Tibial nerve (tissue), 4 donors: ENCODE results near the gene KIRREL2.

ENCODE experiments used
- EP300 ChIP-seq, 2 donors: sonication (generic); formaldehyde crosslinking; IDR thresholded peaks; one replicate each; pipeline ENCODE4 v1.6.1; 2017; ENCODE audit warnings: antibody characterized with exemption in 2 of 2, mild to moderate bottlenecking in 1 of 2
- POLR2A ChIP-seq, 2 donors: fragments of 450-650 bp; IDR thresholded peaks; one replicate each; pipeline ENCODE4 v1.6.1; 2017; ENCODE audit warnings: antibody characterized with exemption in 2 of 2, mild to moderate bottlenecking in 2 of 2, moderate library complexity in 2 of 2
- TF ChIP-seq, protein P1 (sequence below), 5 experiments: fragments of 200-600 bp in 3 of 5; fragments of 450-650 bp in 2 of 5; sonication (generic) in 3 of 5; IDR thresholded peaks; one replicate each; pipeline ENCODE4 v1.5.1; 2016 to 2019; ENCODE audit warnings: antibody characterized with exemption in 5 of 5, mild to moderate bottlenecking in 3 of 5, moderate library complexity in 2 of 5

DNA sequence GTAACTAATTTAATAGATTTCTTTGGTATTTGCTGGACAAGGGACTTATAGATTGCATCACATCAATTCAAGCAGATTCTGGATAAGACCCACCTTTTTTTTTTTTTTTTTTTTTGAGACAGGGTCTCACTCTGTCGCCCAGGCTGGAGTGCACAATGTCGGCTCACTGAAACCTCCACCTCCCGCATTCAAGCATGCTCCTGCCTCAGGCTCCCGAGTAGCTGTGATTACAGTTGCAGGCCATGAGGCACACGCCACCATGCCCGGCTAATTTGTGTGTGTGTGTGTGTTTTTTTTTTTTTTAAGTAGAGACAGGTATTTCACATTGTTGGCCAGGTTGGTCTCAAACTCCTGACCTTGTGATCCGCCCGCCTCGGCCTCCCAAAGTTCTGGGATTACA is 39.9 kb upstream of the KIRREL2 start:
- TF ChIP-seq POLR2A (IDR thresholded peaks at IDR 0.05) (no peak), EP300 (IDR thresholded peaks at IDR 0.05) (no peak)
- TF ChIP-seq, protein P1, sequence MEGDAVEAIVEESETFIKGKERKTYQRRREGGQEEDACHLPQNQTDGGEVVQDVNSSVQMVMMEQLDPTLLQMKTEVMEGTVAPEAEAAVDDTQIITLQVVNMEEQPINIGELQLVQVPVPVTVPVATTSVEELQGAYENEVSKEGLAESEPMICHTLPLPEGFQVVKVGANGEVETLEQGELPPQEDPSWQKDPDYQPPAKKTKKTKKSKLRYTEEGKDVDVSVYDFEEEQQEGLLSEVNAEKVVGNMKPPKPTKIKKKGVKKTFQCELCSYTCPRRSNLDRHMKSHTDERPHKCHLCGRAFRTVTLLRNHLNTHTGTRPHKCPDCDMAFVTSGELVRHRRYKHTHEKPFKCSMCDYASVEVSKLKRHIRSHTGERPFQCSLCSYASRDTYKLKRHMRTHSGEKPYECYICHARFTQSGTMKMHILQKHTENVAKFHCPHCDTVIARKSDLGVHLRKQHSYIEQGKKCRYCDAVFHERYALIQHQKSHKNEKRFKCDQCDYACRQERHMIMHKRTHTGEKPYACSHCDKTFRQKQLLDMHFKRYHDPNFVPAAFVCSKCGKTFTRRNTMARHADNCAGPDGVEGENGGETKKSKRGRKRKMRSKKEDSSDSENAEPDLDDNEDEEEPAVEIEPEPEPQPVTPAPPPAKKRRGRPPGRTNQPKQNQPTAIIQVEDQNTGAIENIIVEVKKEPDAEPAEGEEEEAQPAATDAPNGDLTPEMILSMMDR (IDR thresholded peaks at IDR 0.05): no peak
